Measurements from ENCODE around the gene GLRX.

DNA sequence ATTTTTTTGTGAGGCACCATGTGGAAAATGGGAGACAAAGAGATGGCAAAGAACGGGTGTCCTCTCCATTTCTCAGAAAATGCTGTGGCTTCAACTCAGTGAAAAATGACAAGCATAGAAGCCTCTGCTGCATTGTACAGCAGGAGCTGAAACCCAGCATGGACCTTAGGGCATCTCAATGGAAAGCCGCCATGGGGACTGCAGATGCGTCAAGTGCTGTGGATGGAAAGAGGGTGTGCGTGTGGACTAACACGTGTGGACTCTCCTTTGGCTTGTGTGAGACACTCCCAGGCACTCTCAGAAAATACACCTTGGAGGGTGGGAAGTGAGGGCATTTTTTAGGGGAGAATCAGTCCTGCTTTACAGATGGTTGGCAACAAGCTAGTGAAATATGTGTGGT is 2.2 kb upstream of the GLRX start:
- no peak for TF ChIP-seq SP1 (IDR thresholded peaks at IDR 0.05)
- TF ChIP-seq TARDBP (IDR thresholded peaks at IDR 0.05) = no peak
- no peak for TF ChIP-seq FOXM1 (IDR thresholded peaks at IDR 0.05; ENCODE audit: borderline replicate concordance)
- no peak for TF ChIP-seq ARNT (IDR thresholded peaks at IDR 0.05)
- no peak for TF ChIP-seq ZNF384 (IDR thresholded peaks at IDR 0.05)
- no peak for TF ChIP-seq ELF4 (IDR thresholded peaks at IDR 0.05)
- no peak for TF ChIP-seq BHLHE40 (IDR thresholded peaks at IDR 0.05; ENCODE audit: borderline replicate concordance)
- no peak for TF ChIP-seq SUZ12 (IDR thresholded peaks at IDR 0.05)
- TF ChIP-seq FOXK2 (IDR thresholded peaks at IDR 0.05) = no peak
- no peak for TF ChIP-seq NFRKB (IDR thresholded peaks at IDR 0.05)
- no peak for TF ChIP-seq L3MBTL2 (conservative IDR thresholded peaks at IDR 0.05)
